Gastrocnemius medialis (tissue), 4 donors: ENCODE results near the gene STRA6.

ENCODE experiments used
- CTCF ChIP-seq, 5 experiments: fragments of 450-650 bp in 3 of 5; fragments of 200-600 bp in 2 of 5; sonication (generic) in 2 of 5; IDR thresholded peaks in 4 of 5; conservative IDR thresholded peaks in 1 of 5; 1 replicate in 4 of 5; 2 replicates in 1 of 5; pipeline ENCODE4 v1.5.1; 2016 to 2019; ENCODE audit warnings: antibody characterized with exemption in 5 of 5, mild to moderate bottlenecking in 3 of 5, moderate library complexity in 3 of 5
- POLR2A ChIP-seq, 2 donors: fragments of 450-650 bp; IDR thresholded peaks; one replicate each; pipeline ENCODE4 v1.6.1; 2017; ENCODE audit warnings: antibody characterized with exemption in 2 of 2, mild to moderate bottlenecking in 2 of 2, moderate library complexity in 2 of 2

GRCh38 chr15:74141591-74141990 is 61.0 kb downstream of the STRA6 start:
- TF ChIP-seq CTCF (IDR thresholded peaks at IDR 0.05 in 4 of 5, conservative IDR thresholded peaks at IDR 0.05 in 1 of 5) = no peak
- no peak for TF ChIP-seq POLR2A (IDR thresholded peaks at IDR 0.05)
